ENCODE measurements around the gene ID2. TPM values are rescaled to one million over a fixed set of nuclear protein-coding genes. Genes with fewer than 3 reads are reported as not detected.

ID2 gene
- total RNA-seq, 1 experiment from 2014 or later, result 77.8 TPM

- no peak overlapping the region for H3K27ac Mint-ChIP-seq (ENCODE audit: unreplicated experiment)
- no TSS peak for BruUV-seq (replicated peaks)
- intact Hi-C loops (cut with micrococcal nuclease; ENCODE audit: unreplicated experiment), result no loop called here
- H3K4me1 Mint-ChIP-seq (ENCODE audit: low read depth, unreplicated experiment), result peaks cover 18% of the 10 kb centered on the region
- no peaks in the 10 kb centered on the region for H3K9me3 Mint-ChIP-seq (ENCODE audit: low read depth, unreplicated experiment)
- DNase-seq, result no peak
- no peak for TF ChIP-seq CTCF (IDR thresholded peaks at IDR 0.05; ENCODE audit: unreplicated experiment)
- CTCF ChIA-PET, result no interaction called here
- no peak overlapping the region for H3K4me3 Mint-ChIP-seq (ENCODE audit: low read depth, unreplicated experiment)
- H3K36me3 Mint-ChIP-seq (ENCODE audit: insufficient read depth, unreplicated experiment), result no peaks in the 10 kb centered on the region
- H3K27me3 Mint-ChIP-seq (ENCODE audit: unreplicated experiment), result no peaks in the 10 kb centered on the region
These were observed 15.3 kb upstream of the ID2 start for GRCh38 chr2:8666581-8666980.

GRCh38 chr2:8667896-8668512, 13.9 kb upstream of the ID2 start:
- DNase-seq, result no peak
- H3K27ac Mint-ChIP-seq (ENCODE audit: unreplicated experiment), result no peak overlapping the region
- H3K4me3 Mint-ChIP-seq (ENCODE audit: low read depth, unreplicated experiment), result no peak overlapping the region
- intact Hi-C loops (cut with micrococcal nuclease; ENCODE audit: unreplicated experiment), result no loop called here
- CTCF ChIA-PET, result no interaction called here
- H3K27me3 Mint-ChIP-seq (ENCODE audit: unreplicated experiment), result no peaks in the 10 kb centered on the region
- peaks cover 3% of the 10 kb centered on the region for H3K4me1 Mint-ChIP-seq (ENCODE audit: low read depth, unreplicated experiment)
- no peak for TF ChIP-seq CTCF (IDR thresholded peaks at IDR 0.05; ENCODE audit: unreplicated experiment)
- BruUV-seq (replicated peaks), result no TSS peak
- no peaks in the 10 kb centered on the region for H3K9me3 Mint-ChIP-seq (ENCODE audit: low read depth, unreplicated experiment)
- H3K36me3 Mint-ChIP-seq (ENCODE audit: insufficient read depth, unreplicated experiment), result no peaks in the 10 kb centered on the region

- Mint-ChIP-seq H3K4me3 (ENCODE audit: low read depth, unreplicated experiment) (no peak overlapping the region), H3K36me3 (ENCODE audit: insufficient read depth, unreplicated experiment) (no peaks in the 10 kb centered on the region), H3K9me3 (ENCODE audit: low read depth, unreplicated experiment) (peaks cover 6% of the 10 kb centered on the region), H3K27me3 (ENCODE audit: unreplicated experiment) (no peaks in the 10 kb centered on the region), H3K4me1 (ENCODE audit: low read depth, unreplicated experiment) (no peaks in the 10 kb centered on the region), H3K27ac (ENCODE audit: unreplicated experiment) (no peak overlapping the region)
- no peak for DNase-seq
- intact Hi-C loops (cut with micrococcal nuclease; ENCODE audit: unreplicated experiment), result no loop called here
- CTCF ChIA-PET, result no interaction called here
- TF ChIP-seq CTCF (IDR thresholded peaks at IDR 0.05; ENCODE audit: unreplicated experiment), result no peak
- no TSS peak for BruUV-seq (replicated peaks)
These were observed 12.6 kb upstream of the ID2 start for GRCh38 chr2:8669157-8669817.

GRCh38 chr2:8670580-8670979, 11.3 kb upstream of the ID2 start:
- Mint-ChIP-seq H3K4me3 (ENCODE audit: low read depth, unreplicated experiment) (no peak overlapping the region), H3K36me3 (ENCODE audit: insufficient read depth, unreplicated experiment) (no peaks in the 10 kb centered on the region), H3K4me1 (ENCODE audit: low read depth, unreplicated experiment) (no peaks in the 10 kb centered on the region), H3K27me3 (ENCODE audit: unreplicated experiment) (no peaks in the 10 kb centered on the region), H3K9me3 (ENCODE audit: low read depth, unreplicated experiment) (peaks cover 10% of the 10 kb centered on the region), H3K27ac (ENCODE audit: unreplicated experiment) (no peak overlapping the region)
- BruUV-seq (replicated peaks), result no TSS peak
- intact Hi-C loops (cut with micrococcal nuclease; ENCODE audit: unreplicated experiment), result no loop called here
- no peak for DNase-seq
- CTCF ChIA-PET, result no interaction called here
- no peak for TF ChIP-seq CTCF (IDR thresholded peaks at IDR 0.05; ENCODE audit: unreplicated experiment)

Data from Calu3 (cell line).